Measurements from ENCODE around the gene MCRIP1. TPM values are rescaled to one million over a fixed set of nuclear protein-coding genes. Genes with fewer than 3 reads are reported as not detected.

Gene MCRIP1
- total RNA-seq, 1 donor = 32.3 TPM

- Histone ChIP-seq H3K4me3 (ENCODE audit: low read length) (no peak overlapping the region), H3K27me3 (ENCODE audit: insufficient read depth, low read length) (no peaks in the 10 kb centered on the region), H3K9me3 (ENCODE audit: low read depth, low read length) (no peaks in the 10 kb centered on the region), H3K4me1 (ENCODE audit: insufficient read depth, low read length) (peaks cover 64% of the 10 kb centered on the region)
These were observed 32.8 kb upstream of the MCRIP1 start for GRCh38 chr17:81865733-81866439.

- H3K4me3 ChIP-seq (ENCODE audit: low read length) = no peak overlapping the region
- no peaks in the 10 kb centered on the region for H3K27me3 ChIP-seq (ENCODE audit: insufficient read depth, low read length)
- H3K9me3 ChIP-seq (ENCODE audit: low read depth, low read length) = no peaks in the 10 kb centered on the region
- H3K4me1 ChIP-seq (ENCODE audit: insufficient read depth, low read length) = peaks cover 63% of the 10 kb centered on the region
These were observed 32.3 kb upstream of the MCRIP1 start for GRCh38 chr17:81865358-81865732.

- no peaks in the 10 kb centered on the region for H3K9me3 ChIP-seq (ENCODE audit: low read depth, low read length)
- H3K4me3 ChIP-seq (ENCODE audit: low read length) = no peak overlapping the region
- no peaks in the 10 kb centered on the region for H3K27me3 ChIP-seq (ENCODE audit: insufficient read depth, low read length)
- peaks cover 59% of the 10 kb centered on the region for H3K4me1 ChIP-seq (ENCODE audit: insufficient read depth, low read length)
These were observed 31.0 kb upstream of the MCRIP1 start for GRCh38 chr17:81863833-81864768.

- Histone ChIP-seq H3K27me3 (ENCODE audit: insufficient read depth, low read length) (no peaks in the 10 kb centered on the region), H3K4me1 (ENCODE audit: insufficient read depth, low read length) (peaks cover 61% of the 10 kb centered on the region), H3K9me3 (ENCODE audit: low read depth, low read length) (no peaks in the 10 kb centered on the region), H3K4me3 (ENCODE audit: low read length) (no peak overlapping the region)
These were observed 30.1 kb upstream of the MCRIP1 start for GRCh38 chr17:81863123-81863675.

GRCh38 chr17:81860756-81861568 is 27.9 kb upstream of the MCRIP1 start:
- H3K9me3 ChIP-seq (ENCODE audit: low read depth, low read length) = no peaks in the 10 kb centered on the region
- peak overlapping the region; percentile 55 for H3K4me3 ChIP-seq (ENCODE audit: low read length)
- peaks cover 44% of the 10 kb centered on the region for H3K4me1 ChIP-seq (ENCODE audit: insufficient read depth, low read length)

GRCh38 chr17:81859906-81860755 is 27.0 kb upstream of the MCRIP1 start, which contains the start of gene P4HB:
TSS of gene P4HB (minus strand) at chr17:81860535. CDS start at chr17:81860471, 64 bp downstream.
- Histone ChIP-seq H3K4me3 (ENCODE audit: low read length) (peak within 1 kb of the TSS; percentile 66), H3K4me1 (ENCODE audit: insufficient read depth, low read length) (peaks cover 44% of the 10 kb centered on the region), H3K27me3 (ENCODE audit: insufficient read depth, low read length) (no peaks in the 10 kb centered on the region), H3K9me3 (ENCODE audit: low read depth, low read length) (no peaks in the 10 kb centered on the region)

More at GRCh38 chr17:81860756-81861568, 27.9 kb upstream of the MCRIP1 start:
- H3K27me3 ChIP-seq (ENCODE audit: insufficient read depth, low read length) = no peaks in the 10 kb centered on the region

- peak overlapping the region; percentile 66 for H3K4me3 ChIP-seq (ENCODE audit: low read length)
- H3K4me1 ChIP-seq (ENCODE audit: insufficient read depth, low read length) = peaks cover 44% of the 10 kb centered on the region
- H3K9me3 ChIP-seq (ENCODE audit: low read depth, low read length) = no peaks in the 10 kb centered on the region
- H3K27me3 ChIP-seq (ENCODE audit: insufficient read depth, low read length) = no peaks in the 10 kb centered on the region
These were observed 26.1 kb upstream of the MCRIP1 start for GRCh38 chr17:81858967-81859905.

GRCh38 chr17:81858170-81858966 is 25.3 kb upstream of the MCRIP1 start:
- Histone ChIP-seq H3K9me3 (ENCODE audit: low read depth, low read length) (no peaks in the 10 kb centered on the region), H3K4me3 (ENCODE audit: low read length) (no peak overlapping the region), H3K27me3 (ENCODE audit: insufficient read depth, low read length) (no peaks in the 10 kb centered on the region), H3K4me1 (ENCODE audit: insufficient read depth, low read length) (peaks cover 42% of the 10 kb centered on the region)

GRCh38 chr17:81854974-81855774 is 22.1 kb upstream of the MCRIP1 start:
- Histone ChIP-seq H3K9me3 (ENCODE audit: low read depth, low read length) (no peaks in the 10 kb centered on the region), H3K4me1 (ENCODE audit: insufficient read depth, low read length) (peaks cover 22% of the 10 kb centered on the region), H3K27me3 (ENCODE audit: insufficient read depth, low read length) (no peaks in the 10 kb centered on the region), H3K4me3 (ENCODE audit: low read length) (no peak overlapping the region)

GRCh38 chr17:81852237-81852636 is 19.1 kb upstream of the MCRIP1 start:
- no peaks in the 10 kb centered on the region for H3K27me3 ChIP-seq (ENCODE audit: insufficient read depth, low read length)
- no peak overlapping the region for H3K4me3 ChIP-seq (ENCODE audit: low read length)
- no peaks in the 10 kb centered on the region for H3K4me1 ChIP-seq (ENCODE audit: insufficient read depth, low read length)
- H3K9me3 ChIP-seq (ENCODE audit: low read depth, low read length) = no peaks in the 10 kb centered on the region

- Histone ChIP-seq H3K27me3 (ENCODE audit: insufficient read depth, low read length) (no peaks in the 10 kb centered on the region), H3K4me1 (ENCODE audit: insufficient read depth, low read length) (no peaks in the 10 kb centered on the region), H3K4me3 (ENCODE audit: low read length) (no peak overlapping the region), H3K9me3 (ENCODE audit: low read depth, low read length) (no peaks in the 10 kb centered on the region)
These were observed 18.3 kb upstream of the MCRIP1 start for GRCh38 chr17:81851423-81851822.

GRCh38 chr17:81849457-81849856 is 16.4 kb upstream of the MCRIP1 start:
- H3K27me3 ChIP-seq (ENCODE audit: insufficient read depth, low read length) = no peaks in the 10 kb centered on the region
- H3K4me3 ChIP-seq (ENCODE audit: low read length) = no peak overlapping the region
- H3K4me1 ChIP-seq (ENCODE audit: insufficient read depth, low read length) = no peaks in the 10 kb centered on the region
- H3K9me3 ChIP-seq (ENCODE audit: low read depth, low read length) = no peaks in the 10 kb centered on the region

Measured in mononuclear cell (primary cell).